ENCODE data around the gene SIGLEC1.

GRCh38 chr20:3669710-3670367 is 42.6 kb downstream of the SIGLEC1 start:
- TF ChIP-seq CTCF (IDR thresholded peaks at IDR 0.05) (no peak), EZH2 (IDR thresholded peaks at IDR 0.05; ENCODE audit: borderline replicate concordance, insufficient read depth, low read depth, low read length, poor library complexity, severe bottlenecking) (no peak)

Data from B cell (primary cell).